IPS DF 6.9 (cell line): ENCODE measurements around the gene PPFIA4.
A peak's percentile ranks its signal among the peaks of the same experiment; 100 is the strongest.
"Not testable (repeated sequence)": the region's sequence is repeated elsewhere in the genome, so short reads cannot be mapped to it uniquely, and the experiment has no call there.

Source experiments
- DNase-seq: peaks from one replicate; pipeline ENCODE4 v3.0.0-alpha.2; 2013; ENCODE audit warnings: low read depth, low spot score
- H3K27ac ChIP-seq: one replicate; pipeline ENCODE4 v1.5.1; 2013; ENCODE audit warnings: low read length, control low read depth
- H3K27me3 ChIP-seq: 2 replicates; pipeline ENCODE4 v1.6.1; 2013; ENCODE audit warnings: mild to moderate bottlenecking, low read length; ENCODE audit not compliant: control insufficient read depth, insufficient read depth
- H3K36me3 ChIP-seq: 2 replicates; pipeline ENCODE4 v1.6.1; 2013; ENCODE audit warnings: low read length; ENCODE audit not compliant: control insufficient read depth, insufficient read depth
- H3K4me1 ChIP-seq: 2 replicates; pipeline ENCODE4 v1.6.1; 2013; ENCODE audit warnings: low read length; ENCODE audit not compliant: control insufficient read depth, insufficient read depth
- H3K4me3 ChIP-seq: 2 replicates; pipeline ENCODE4 v1.5.1; 2013; ENCODE audit warnings: mild to moderate bottlenecking, low read length
- H3K9me3 ChIP-seq: 2 replicates; pipeline ENCODE4 v1.6.1; 2013; ENCODE audit warnings: low read length, inconsistent platforms; ENCODE audit not compliant: control insufficient read depth, insufficient read depth
- WGBS: extraction: QIAGEN DNeasy Blood & Tissue Kit; methylation state at CpG from one replicate; pipeline ENCODE4 v1.1.7; 2013; ENCODE audit warnings: mixed read lengths, missing lambda C conversion rate; ENCODE audit not compliant: insufficient read length, insufficient coverage; 5-methylcytosine and 5-hydroxymethylcytosine counted together

The PPFIA4 gene

GRCh38 chr1:202994756-202995155 lies 31.5 kb upstream of the PPFIA4 start:
- H3K27ac ChIP-seq, result no peak overlapping the region
- H3K9me3 ChIP-seq, result no peaks in the 10 kb centered on the region
- DNase-seq, result no peak
- H3K36me3 ChIP-seq, result no peaks in the 10 kb centered on the region
- no peak overlapping the region for H3K4me3 ChIP-seq
- no CpG with 5 or more reads among the region's 3 CpGs for WGBS
- no peaks in the 10 kb centered on the region for H3K27me3 ChIP-seq
- H3K4me1 ChIP-seq, result no peaks in the 10 kb centered on the region

- no peaks in the 10 kb centered on the region for H3K4me1 ChIP-seq
- no peak overlapping the region for H3K4me3 ChIP-seq
- no peak overlapping the region for H3K27ac ChIP-seq
- H3K9me3 ChIP-seq, result no peaks in the 10 kb centered on the region
- H3K36me3 ChIP-seq, result no peaks in the 10 kb centered on the region
- 100% methylated on average over 1 of the region's 14 CpGs for WGBS
- peak; percentile 33 for DNase-seq
- no peaks in the 10 kb centered on the region for H3K27me3 ChIP-seq
These were observed 27.2 kb upstream of the PPFIA4 start for GRCh38 chr1:202998836-202999750.

- no CpG with 5 or more reads among the region's 3 CpGs for WGBS
- DNase-seq, result no peak
- no peak overlapping the region for H3K27ac ChIP-seq
- H3K36me3 ChIP-seq, result no peaks in the 10 kb centered on the region
- H3K9me3 ChIP-seq, result no peaks in the 10 kb centered on the region
- H3K27me3 ChIP-seq, result no peaks in the 10 kb centered on the region
- no peaks in the 10 kb centered on the region for H3K4me1 ChIP-seq
- H3K4me3 ChIP-seq, result no peak overlapping the region
These were observed 25.9 kb upstream of the PPFIA4 start for GRCh38 chr1:203000217-203000944.

GRCh38 chr1:203001986-203002385 lies 24.3 kb upstream of the PPFIA4 start:
- Histone ChIP-seq H3K4me3 (no peak overlapping the region), H3K27me3 (no peaks in the 10 kb centered on the region)
- WGBS, result no CpG with 5 or more reads among the region's 9 CpGs

GRCh38 chr1:203002951-203003350 lies 23.3 kb upstream of the PPFIA4 start:
- Histone ChIP-seq H3K27me3 (no peaks in the 10 kb centered on the region), H3K4me1 (peaks cover 3% of the 10 kb centered on the region; the same call in 1 of the 2 replicates), H3K36me3 (no peaks in the 10 kb centered on the region), H3K9me3 (no peaks in the 10 kb centered on the region), H3K4me3 (no peak overlapping the region), H3K27ac (no peak overlapping the region)
- no peak for DNase-seq
- WGBS, result no CpG with 5 or more reads among the region's 1 CpG

More at GRCh38 chr1:203001986-203002385, 24.3 kb upstream of the PPFIA4 start:
- no peaks in the 10 kb centered on the region for H3K9me3 ChIP-seq
- DNase-seq, result no peak
- H3K4me1 ChIP-seq, result peaks cover 3% of the 10 kb centered on the region; the same call in 1 of the 2 replicates
- H3K27ac ChIP-seq, result no peak overlapping the region
- H3K36me3 ChIP-seq, result no peaks in the 10 kb centered on the region

GRCh38 chr1:203005395-203006142 lies 20.7 kb upstream of the PPFIA4 start:
- not testable (repeated sequence) for H3K9me3 ChIP-seq, H3K27me3 ChIP-seq, DNase-seq, H3K36me3 ChIP-seq, H3K4me3 ChIP-seq, H3K27ac ChIP-seq, H3K4me1 ChIP-seq
- no CpG with 5 or more reads among the region's 17 CpGs for WGBS

GRCh38 chr1:203006948-203007871 lies 19.1 kb upstream of the PPFIA4 start, which contains the start of gene TMEM183A:
TSS of gene TMEM183A (plus strand) at chr1:203007374. CDS start at chr1:203007466, 92 bp downstream.
- H3K4me1 ChIP-seq, result peaks cover 3% of the 10 kb centered on the region; the same call in 1 of the 2 replicates
- H3K4me3 ChIP-seq, result peak within 1 kb of the TSS; percentile 82
- H3K27ac ChIP-seq, result no peak within 1 kb of the TSS
- H3K9me3 ChIP-seq, result no peaks in the 10 kb centered on the region
- H3K36me3 ChIP-seq, result peaks cover 6% of the 10 kb centered on the region; the same call in 1 of the 2 replicates
- H3K27me3 ChIP-seq, result no peaks in the 10 kb centered on the region
- no CpG with 5 or more reads among the region's 78 CpGs for WGBS
- peak; percentile 96 for DNase-seq

GRCh38 chr1:203009185-203009584 lies 17.1 kb upstream of the PPFIA4 start:
- WGBS, result no CpG with 5 or more reads among the region's 3 CpGs
- peaks cover 3% of the 10 kb centered on the region; the same call in 1 of the 2 replicates for H3K4me1 ChIP-seq
- H3K27me3 ChIP-seq, result no peaks in the 10 kb centered on the region
- peaks cover 6% of the 10 kb centered on the region; the same call in 1 of the 2 replicates for H3K36me3 ChIP-seq
- H3K27ac ChIP-seq, result no peak overlapping the region
- no peaks in the 10 kb centered on the region for H3K9me3 ChIP-seq
- no peak for DNase-seq
- H3K4me3 ChIP-seq, result no peak overlapping the region

GRCh38 chr1:203011582-203011981 lies 14.7 kb upstream of the PPFIA4 start:
- no peaks in the 10 kb centered on the region for H3K9me3 ChIP-seq
- WGBS, result no CpG with 5 or more reads among the region's 5 CpGs
- H3K36me3 ChIP-seq, result peaks cover 20% of the 10 kb centered on the region; the same call in 1 of the 2 replicates
- no peak overlapping the region for H3K27ac ChIP-seq
- H3K27me3 ChIP-seq, result no peaks in the 10 kb centered on the region
- H3K4me3 ChIP-seq, result no peak overlapping the region
- DNase-seq, result no peak
- no peaks in the 10 kb centered on the region for H3K4me1 ChIP-seq
